ENCODE data around the gene SULT4A1. TPM values are rescaled to one million over a fixed set of nuclear protein-coding genes. Genes with fewer than 3 reads are reported as not detected.

Gene SULT4A1
- polyA plus RNA-seq, 2 of the 4 experiments (the other 2 are of a cell fraction): not detected

- DNase-seq (ENCODE audit: low read depth in 1 of 2, low spot score in 1 of 2) (peak; percentile 68), FAIRE-seq (no peak), ATAC-seq (peak; percentile 83 to 88)
- Histone ChIP-seq H3K4me1 (peaks cover 28% of the 10 kb centered on the region), H3K27ac (peak overlapping the region; percentile 60 to 80; a peak in 5 of 6 replicates), H3K4me3 (no peak overlapping the region), H3K4me2 (peak overlapping the region; percentile 80), H3K9me3 (no peaks in the 10 kb centered on the region)
- ChIA-PET CTCF (interaction anchor here (1.1 to 1.9 kb wide), 2 partner anchors 25 to 435 kb away, joined by 3 to 10 read pairs; no protein-coding TSS in a partner anchor), POLR2A (no interaction called here)
- TF ChIP-seq FOSL2 (IDR thresholded peaks at IDR 0.05) (no peak), FOSL2 (CRISPR knock-in tag; IDR thresholded peaks at IDR 0.05) (peak; percentile 81), BCL3 (IDR thresholded peaks at IDR 0.05) (no peak), POLR2AphosphoS2 (conservative IDR thresholded peaks at IDR 0.05; ENCODE audit: low read length) (no peak), CBX2 (IDR thresholded peaks at IDR 0.05; ENCODE audit: borderline replicate concordance, low read depth) (no peak), USF2 (IDR thresholded peaks at IDR 0.05) (no peak), ZNF302 (CRISPR knock-in tag; IDR thresholded peaks at IDR 0.05) (no peak), ZC3H11A (IDR thresholded peaks at IDR 0.05) (no peak), GATA3 (IDR thresholded peaks at IDR 0.05; ENCODE audit: borderline replicate concordance) (no peak), ZFP36 (IDR thresholded peaks at IDR 0.05; ENCODE audit: borderline replicate concordance, partially characterized antibody) (no peak), RCOR1 (IDR thresholded peaks at IDR 0.05; ENCODE audit: low read depth, low read length) (no peak), CTCF (IDR thresholded peaks at IDR 0.05) (no peak), MAX (IDR thresholded peaks at IDR 0.05) (peak; percentile 40; the same call in 1 of the 2 replicates), SREBF2 (IDR thresholded peaks at IDR 0.05) (no peak), JUNB (IDR thresholded peaks at IDR 0.05) (peak; percentile 18; the same call in 1 of the 2 replicates), REST (IDR thresholded peaks at IDR 0.05) (no peak)
- WGBS (ENCODE audit: missing lambda C conversion rate): 20% methylated on average over 9 of the region's 13 CpGs
Observed at GRCh38 chr22:43823353-43823908, 38.9 kb downstream of the SULT4A1 start.

GRCh38 chr22:43821606-43822425, 40.5 kb downstream of the SULT4A1 start:
- no peak for FAIRE-seq
- no peak overlapping the region for H3K4me3 ChIP-seq
- no peak overlapping the region for H3K4me2 ChIP-seq
- 80% methylated on average over 18 of the region's 22 CpGs for WGBS (ENCODE audit: missing lambda C conversion rate)
- ChIA-PET CTCF (interaction anchor here (1.5 kb wide), 1 partner anchor 433 kb away, joined by 3 read pairs; no protein-coding TSS in a partner anchor), POLR2A (no interaction called here)
- no peak for ATAC-seq
- DNase-seq (ENCODE audit: low read depth in 1 of 2, low spot score in 1 of 2): no peak
- peaks cover 25% of the 10 kb centered on the region for H3K4me1 ChIP-seq
- H3K9me3 ChIP-seq: no peaks in the 10 kb centered on the region
- H3K27ac ChIP-seq: no peak overlapping the region
- TF ChIP-seq TFCP2L1 (CRISPR knock-in tag; IDR thresholded peaks at IDR 0.05): no peak
- TF ChIP-seq RARB (CRISPR knock-in tag; IDR thresholded peaks at IDR 0.05): no peak
- no peak for TF ChIP-seq JUN (IDR thresholded peaks at IDR 0.05)
- no peak for TF ChIP-seq CHD4 (IDR thresholded peaks at IDR 0.05; ENCODE audit: borderline replicate concordance)
- no peak for TF ChIP-seq E2F6 (IDR thresholded peaks at IDR 0.05; ENCODE audit: borderline replicate concordance, low read depth)
- TF ChIP-seq ESRRA (IDR thresholded peaks at IDR 0.05; ENCODE audit: borderline replicate concordance, low read length): no peak
- TF ChIP-seq HMGXB4 (CRISPR knock-in tag; IDR thresholded peaks at IDR 0.05; ENCODE audit: borderline replicate concordance): no peak
- no peak for TF ChIP-seq EHMT2 (IDR thresholded peaks at IDR 0.05; ENCODE audit: low read depth)
- no peak for TF ChIP-seq HES2 (IDR thresholded peaks at IDR 0.05)
- no peak for TF ChIP-seq CEBPB (IDR thresholded peaks at IDR 0.05)

Measured in A549 (cell line).